Activated T-helper 1 cell treated with Interleukin-2 at 50 U/mL for 16 hours (primary cell): ENCODE results near the gene DEFB121.

Source experiments
- DNase-seq: peaks from one replicate; pipeline ENCODE4 v3.0.0-alpha.2; 2020; ENCODE audit warnings: low read depth

Gene DEFB121

DNA sequence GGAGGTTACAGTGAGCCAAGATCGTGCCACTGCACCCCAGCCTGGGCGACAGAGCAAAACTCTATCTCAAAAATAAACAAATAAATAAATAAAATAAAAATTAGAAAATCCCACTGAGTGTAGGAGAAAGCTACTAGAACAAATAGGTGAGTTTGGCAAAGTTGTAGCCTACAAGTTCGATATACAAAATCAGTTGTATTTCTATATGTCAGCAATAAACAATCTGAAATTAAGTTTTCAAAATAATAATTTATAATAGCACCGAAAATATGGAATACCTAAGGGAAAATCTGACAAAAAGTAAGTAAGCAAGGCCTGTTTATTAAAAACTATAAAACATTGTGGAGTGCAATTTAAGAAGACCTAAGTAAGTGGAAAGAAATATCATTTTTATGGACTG lies 42.7 kb downstream of the DEFB121 start:
- DNase-seq, result no peak

DNA sequence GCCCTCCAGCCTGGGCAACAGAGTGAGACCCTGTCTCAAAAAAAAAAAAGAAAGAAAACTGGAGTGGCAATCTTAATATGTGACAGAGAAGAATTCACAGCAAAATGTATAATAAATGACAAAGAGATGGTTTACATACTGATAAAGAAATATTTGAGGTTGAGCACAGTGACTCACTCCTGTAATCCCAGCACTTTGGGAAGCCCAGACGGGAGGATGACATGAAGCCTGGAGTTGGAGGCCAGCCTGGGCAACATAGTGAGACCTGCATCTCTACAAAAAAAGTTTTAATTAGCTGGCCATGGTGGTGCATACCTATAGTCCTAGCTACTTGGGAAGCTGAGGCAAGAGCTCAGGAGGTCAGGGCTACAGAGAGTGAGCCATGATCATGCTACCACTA lies 50.0 kb downstream of the DEFB121 start:
- DNase-seq, result no peak
